Liver (tissue), 3 donors: ENCODE results near the gene CCDC88C.

ENCODE experiments used
- GABPA ChIP-seq, 2 donors: IDR thresholded peaks in 1 of 2; conservative IDR thresholded peaks in 1 of 2; 2 replicates each; pipeline ENCODE4 v1.6.1; 2016; ENCODE audit warnings: antibody characterized with exemption in 2 of 2, mild to moderate bottlenecking in 1 of 2, moderate library complexity in 1 of 2
- NR2F2 ChIP-seq: IDR thresholded peaks from 2 replicates; pipeline ENCODE4 v1.6.1; 2016; ENCODE audit warnings: antibody characterized with exemption
- RAD21 ChIP-seq, 2 donors: IDR thresholded peaks; 2 replicates each; pipeline ENCODE4 v1.6.1; 2016; ENCODE audit warnings: antibody characterized with exemption in 2 of 2, mild to moderate bottlenecking in 2 of 2
- SP1 ChIP-seq: IDR thresholded peaks from 2 replicates; pipeline ENCODE4 v1.6.1; 2018; ENCODE audit warnings: antibody characterized with exemption, mild to moderate bottlenecking
- YY1 ChIP-seq: IDR thresholded peaks from 2 replicates; pipeline ENCODE4 v1.6.1; 2016; ENCODE audit warnings: antibody characterized with exemption, mild to moderate bottlenecking
- TF ChIP-seq, protein P1 (sequence below): fragments of 150-350 bp; IDR thresholded peaks from 2 replicates; pipeline ENCODE4 v1.5.1; 2017; ENCODE audit warnings: improper control_type of control experiment, low read depth, low read length; ENCODE audit not compliant: missing input control
- TF ChIP-seq, protein P2 (sequence below): IDR thresholded peaks from 2 replicates; pipeline ENCODE4 v1.6.1; 2016; ENCODE audit warnings: antibody characterized with exemption
- TF ChIP-seq, protein P3 (sequence below): IDR thresholded peaks from 2 replicates; pipeline ENCODE4 v1.6.1; 2016; ENCODE audit warnings: antibody characterized with exemption
- TF ChIP-seq, protein P4 (sequence below): IDR thresholded peaks from 2 replicates; pipeline ENCODE4 v1.6.1; 2016; ENCODE audit warnings: antibody characterized with exemption
- donor health status: healthy.
- donor health status: healthy.

DNA sequence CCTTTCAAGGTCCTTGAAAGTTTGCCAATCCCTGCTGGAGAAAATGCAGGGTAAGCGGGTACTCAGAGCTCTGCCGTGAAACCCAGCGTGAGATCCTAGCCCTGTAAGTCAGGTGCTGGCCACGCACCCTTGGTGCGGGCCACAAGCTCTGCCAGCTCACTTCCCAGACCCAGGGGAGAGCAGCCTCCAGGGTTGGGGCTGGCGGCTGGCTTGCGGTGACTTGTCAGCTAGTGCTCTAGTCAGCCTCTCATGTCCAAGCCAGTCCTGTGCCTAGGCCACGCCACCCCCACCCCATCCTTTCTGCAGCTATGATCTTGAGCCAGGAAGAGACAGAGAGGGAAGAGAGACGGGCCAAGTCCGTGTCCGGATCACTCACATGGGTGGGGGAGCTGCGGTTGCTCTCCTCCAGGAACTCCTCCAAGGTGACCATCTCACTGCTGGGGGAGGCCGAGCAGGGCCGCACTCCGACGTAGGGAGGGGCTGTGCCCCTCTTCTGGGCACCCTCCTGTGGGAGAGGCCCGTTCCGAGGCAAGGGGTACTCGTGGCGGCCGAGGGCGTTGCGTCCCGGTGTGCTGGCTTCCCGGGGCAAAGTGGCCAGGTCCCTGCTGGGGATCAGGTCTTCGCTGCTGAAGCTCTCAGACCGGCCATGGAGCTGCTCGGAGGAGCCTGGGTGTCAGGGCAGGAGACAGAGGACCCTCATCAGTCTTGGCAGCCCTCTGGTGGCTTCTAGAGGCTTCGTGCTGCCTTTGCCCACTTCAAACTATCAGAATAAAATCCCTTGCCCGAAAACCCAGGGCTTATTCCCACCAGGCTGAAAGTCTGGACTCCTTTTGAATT, 139.9 kb downstream of the CCDC88C start:
- TF ChIP-seq, protein P1, sequence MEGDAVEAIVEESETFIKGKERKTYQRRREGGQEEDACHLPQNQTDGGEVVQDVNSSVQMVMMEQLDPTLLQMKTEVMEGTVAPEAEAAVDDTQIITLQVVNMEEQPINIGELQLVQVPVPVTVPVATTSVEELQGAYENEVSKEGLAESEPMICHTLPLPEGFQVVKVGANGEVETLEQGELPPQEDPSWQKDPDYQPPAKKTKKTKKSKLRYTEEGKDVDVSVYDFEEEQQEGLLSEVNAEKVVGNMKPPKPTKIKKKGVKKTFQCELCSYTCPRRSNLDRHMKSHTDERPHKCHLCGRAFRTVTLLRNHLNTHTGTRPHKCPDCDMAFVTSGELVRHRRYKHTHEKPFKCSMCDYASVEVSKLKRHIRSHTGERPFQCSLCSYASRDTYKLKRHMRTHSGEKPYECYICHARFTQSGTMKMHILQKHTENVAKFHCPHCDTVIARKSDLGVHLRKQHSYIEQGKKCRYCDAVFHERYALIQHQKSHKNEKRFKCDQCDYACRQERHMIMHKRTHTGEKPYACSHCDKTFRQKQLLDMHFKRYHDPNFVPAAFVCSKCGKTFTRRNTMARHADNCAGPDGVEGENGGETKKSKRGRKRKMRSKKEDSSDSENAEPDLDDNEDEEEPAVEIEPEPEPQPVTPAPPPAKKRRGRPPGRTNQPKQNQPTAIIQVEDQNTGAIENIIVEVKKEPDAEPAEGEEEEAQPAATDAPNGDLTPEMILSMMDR: no peak
- no peak for TF ChIP-seq YY1
- no peak for TF ChIP-seq RAD21 (IDR thresholded peaks at IDR 0.05)
- TF ChIP-seq GABPA (IDR thresholded peaks at IDR 0.05 in 1 of 2, conservative IDR thresholded peaks at IDR 0.05 in 1 of 2): no peak
- TF ChIP-seq NR2F2: no peak
- TF ChIP-seq, protein P2, sequence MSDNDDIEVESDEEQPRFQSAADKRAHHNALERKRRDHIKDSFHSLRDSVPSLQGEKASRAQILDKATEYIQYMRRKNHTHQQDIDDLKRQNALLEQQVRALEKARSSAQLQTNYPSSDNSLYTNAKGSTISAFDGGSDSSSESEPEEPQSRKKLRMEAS: no peak
- no peak for TF ChIP-seq SP1
- TF ChIP-seq, protein P3, sequence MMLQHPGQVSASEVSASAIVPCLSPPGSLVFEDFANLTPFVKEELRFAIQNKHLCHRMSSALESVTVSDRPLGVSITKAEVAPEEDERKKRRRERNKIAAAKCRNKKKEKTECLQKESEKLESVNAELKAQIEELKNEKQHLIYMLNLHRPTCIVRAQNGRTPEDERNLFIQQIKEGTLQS: no peak
- TF ChIP-seq, protein P4, sequence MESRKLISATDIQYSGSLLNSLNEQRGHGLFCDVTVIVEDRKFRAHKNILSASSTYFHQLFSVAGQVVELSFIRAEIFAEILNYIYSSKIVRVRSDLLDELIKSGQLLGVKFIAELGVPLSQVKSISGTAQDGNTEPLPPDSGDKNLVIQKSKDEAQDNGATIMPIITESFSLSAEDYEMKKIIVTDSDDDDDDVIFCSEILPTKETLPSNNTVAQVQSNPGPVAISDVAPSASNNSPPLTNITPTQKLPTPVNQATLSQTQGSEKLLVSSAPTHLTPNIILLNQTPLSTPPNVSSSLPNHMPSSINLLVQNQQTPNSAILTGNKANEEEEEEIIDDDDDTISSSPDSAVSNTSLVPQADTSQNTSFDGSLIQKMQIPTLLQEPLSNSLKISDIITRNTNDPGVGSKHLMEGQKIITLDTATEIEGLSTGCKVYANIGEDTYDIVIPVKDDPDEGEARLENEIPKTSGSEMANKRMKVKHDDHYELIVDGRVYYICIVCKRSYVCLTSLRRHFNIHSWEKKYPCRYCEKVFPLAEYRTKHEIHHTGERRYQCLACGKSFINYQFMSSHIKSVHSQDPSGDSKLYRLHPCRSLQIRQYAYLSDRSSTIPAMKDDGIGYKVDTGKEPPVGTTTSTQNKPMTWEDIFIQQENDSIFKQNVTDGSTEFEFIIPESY: no peak
